ENCODE results near the gene TOX2. TPM values are rescaled to one million over a fixed set of nuclear protein-coding genes. Genes with fewer than 3 reads are reported as not detected.

Gene TOX2
- total RNA-seq, 1 experiment from 2014 or later = 85.4 TPM

- TF ChIP-seq TCF7L2 (IDR thresholded peaks at IDR 0.05; ENCODE audit: low read depth, low read length) (no peak), SIN3A (IDR thresholded peaks at IDR 0.05; ENCODE audit: borderline replicate concordance, insufficient read depth, low read depth, low read length) (no peak), REST (IDR thresholded peaks at IDR 0.05; ENCODE audit: insufficient read depth in 1 of 2, low read depth in 2 of 2, low read length in 1 of 2) (no peak), POLR2AphosphoS5 (IDR thresholded peaks at IDR 0.05; ENCODE audit: low read depth, low read length) (no peak), CTCF (IDR thresholded peaks at IDR 0.05) (no peak)
- Histone ChIP-seq H3K27me3 (ENCODE audit: control insufficient read depth, insufficient read depth, low read length) (peaks cover 17% of the 10 kb centered on the region; the same call in 1 of the 2 replicates), H3K4me1 (ENCODE audit: control insufficient read depth, insufficient read depth, low read length) (no peaks in the 10 kb centered on the region), H3K9me3 (ENCODE audit: control insufficient read depth, insufficient read depth, low read depth, low read length) (no peaks in the 10 kb centered on the region), H3K4me3 (ENCODE audit: low read depth in 2 of 2, low read length in 2 of 2) (no peak overlapping the region), H3K36me3 (ENCODE audit: control insufficient read depth, insufficient read depth, low read length) (no peaks in the 10 kb centered on the region), H3K27ac (ENCODE audit: low read length) (no peak overlapping the region)
- intact Hi-C loops (cut with micrococcal nuclease; ENCODE audit: unreplicated experiment) = no loop called here
- in situ Hi-C loops (cut with HindIII; ENCODE audit: low pct_unique_long_range_greater_than_20kb, low sequenced_read_pairs) = no loop called here
- POLR2A ChIA-PET = no interaction called here
- DNase-seq (ENCODE audit: low read depth, low spot score) = no peak
- CTCF ChIA-PET = no interaction called here
- no TSS peak for BruUV-seq (replicated peaks)
- ATAC-seq = no peak
Measured at GRCh38 chr20:44098657-44099056, 184.0 kb downstream of the TOX2 start.

GRCh38 chr20:44099832-44100231 is 185.2 kb downstream of the TOX2 start:
- no peaks in the 10 kb centered on the region for H3K36me3 ChIP-seq (ENCODE audit: control insufficient read depth, insufficient read depth, low read length)
- BruUV-seq (replicated peaks) = no TSS peak
- ATAC-seq (no peak), DNase-seq (ENCODE audit: low read depth, low spot score) (no peak)
- H3K27ac ChIP-seq (ENCODE audit: low read length) = no peak overlapping the region
- no peak overlapping the region for H3K4me3 ChIP-seq (ENCODE audit: low read depth in 2 of 2, low read length in 2 of 2)
- no peaks in the 10 kb centered on the region for H3K9me3 ChIP-seq (ENCODE audit: control insufficient read depth, insufficient read depth, low read depth, low read length)
- H3K27me3 ChIP-seq (ENCODE audit: control insufficient read depth, insufficient read depth, low read length) = peaks cover 22% of the 10 kb centered on the region
- no peak for TF ChIP-seq CTCF (IDR thresholded peaks at IDR 0.05)
- no peak for TF ChIP-seq POLR2AphosphoS5 (IDR thresholded peaks at IDR 0.05; ENCODE audit: low read depth, low read length)
- no peak for TF ChIP-seq TCF7L2 (IDR thresholded peaks at IDR 0.05; ENCODE audit: low read depth, low read length)
- no peak for TF ChIP-seq REST (IDR thresholded peaks at IDR 0.05; ENCODE audit: insufficient read depth in 1 of 2, low read depth in 2 of 2, low read length in 1 of 2)
- no peak for TF ChIP-seq SIN3A (IDR thresholded peaks at IDR 0.05; ENCODE audit: borderline replicate concordance, insufficient read depth, low read depth, low read length)
- intact Hi-C loops (cut with micrococcal nuclease; ENCODE audit: unreplicated experiment) = no loop called here
- CTCF ChIA-PET = no interaction called here
- H3K4me1 ChIP-seq (ENCODE audit: control insufficient read depth, insufficient read depth, low read length) = no peaks in the 10 kb centered on the region
- POLR2A ChIA-PET = interaction anchor here (0.6 kb wide), 1 partner anchor 416 kb away, joined by 4 read pairs; no protein-coding TSS in a partner anchor
- in situ Hi-C loops (cut with HindIII; ENCODE audit: low pct_unique_long_range_greater_than_20kb, low sequenced_read_pairs) = no loop called here

Data from Panc1 (cell line).